NCI-H2171 (cell line): ENCODE results near the gene RNGTT.

ENCODE experiments used
- DNase-seq: peaks from one replicate; lab custom pipeline; 2025; lab: John Stamatoyannopoulos, UW

The RNGTT gene

DNA sequence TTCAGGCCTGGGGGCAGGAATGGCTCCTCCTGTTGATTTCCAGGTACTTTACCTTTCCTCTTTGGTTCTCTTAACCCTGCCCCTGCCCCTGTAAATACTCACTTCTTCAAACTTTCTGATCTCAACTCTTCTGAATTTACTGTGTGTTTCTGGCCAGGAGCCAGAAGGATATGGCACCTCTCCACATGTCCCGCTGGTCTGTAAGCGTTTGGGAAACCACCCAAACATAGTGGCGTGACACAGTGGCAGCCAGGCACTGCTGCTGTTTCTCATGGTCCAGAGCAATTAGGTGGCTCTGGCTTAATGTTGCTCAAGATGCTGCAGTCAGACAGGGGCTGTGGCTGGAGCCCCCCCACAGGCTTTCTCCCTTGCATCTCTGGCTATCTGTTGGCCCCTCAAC lies 374.5 kb downstream of the RNGTT start:
- no peak for DNase-seq

GRCh38 chr6:88587150-88587520 lies 376.3 kb downstream of the RNGTT start:
- no peak for DNase-seq

DNA sequence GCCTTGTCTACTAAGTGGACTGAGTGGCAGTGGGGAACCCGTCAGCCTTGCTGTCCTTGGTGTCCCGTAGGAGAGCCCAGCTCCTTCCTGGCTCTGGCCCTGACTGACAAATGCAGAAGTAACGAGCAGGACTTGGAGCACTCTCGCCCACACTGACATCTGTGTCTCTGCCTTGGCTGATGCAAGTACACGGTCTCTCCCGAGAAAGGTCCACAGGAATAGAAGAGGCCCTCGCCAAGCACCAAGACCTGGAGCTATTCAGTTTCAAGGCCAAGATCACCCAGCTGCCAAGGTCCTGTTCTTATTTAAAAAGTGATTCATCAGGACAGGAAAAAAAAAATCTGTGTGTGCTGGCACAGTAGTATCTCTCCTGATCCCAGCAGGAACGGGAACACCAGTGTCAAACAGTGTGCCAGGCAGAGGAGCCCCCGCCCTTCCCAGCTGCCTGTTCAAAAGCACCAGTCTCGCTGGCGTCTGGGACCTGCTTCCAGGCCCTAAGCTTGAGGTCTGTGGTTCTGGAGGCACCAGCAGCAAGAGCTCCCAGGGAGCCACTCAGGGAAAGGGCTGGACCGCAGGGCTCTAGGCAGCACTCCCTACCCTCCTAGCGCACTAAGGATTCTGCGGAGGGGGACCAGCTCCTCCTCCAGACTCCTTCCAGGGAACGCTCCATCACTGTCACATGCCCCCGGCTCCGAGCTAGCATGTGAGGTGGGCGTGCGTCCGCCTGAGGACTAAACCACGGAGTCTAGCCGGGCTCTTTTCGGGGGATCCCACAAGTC lies 376.9 kb downstream of the RNGTT start:
- no peak for DNase-seq

GRCh38 chr6:88585276-88585692 lies 378.1 kb downstream of the RNGTT start:
- no peak for DNase-seq

DNA sequence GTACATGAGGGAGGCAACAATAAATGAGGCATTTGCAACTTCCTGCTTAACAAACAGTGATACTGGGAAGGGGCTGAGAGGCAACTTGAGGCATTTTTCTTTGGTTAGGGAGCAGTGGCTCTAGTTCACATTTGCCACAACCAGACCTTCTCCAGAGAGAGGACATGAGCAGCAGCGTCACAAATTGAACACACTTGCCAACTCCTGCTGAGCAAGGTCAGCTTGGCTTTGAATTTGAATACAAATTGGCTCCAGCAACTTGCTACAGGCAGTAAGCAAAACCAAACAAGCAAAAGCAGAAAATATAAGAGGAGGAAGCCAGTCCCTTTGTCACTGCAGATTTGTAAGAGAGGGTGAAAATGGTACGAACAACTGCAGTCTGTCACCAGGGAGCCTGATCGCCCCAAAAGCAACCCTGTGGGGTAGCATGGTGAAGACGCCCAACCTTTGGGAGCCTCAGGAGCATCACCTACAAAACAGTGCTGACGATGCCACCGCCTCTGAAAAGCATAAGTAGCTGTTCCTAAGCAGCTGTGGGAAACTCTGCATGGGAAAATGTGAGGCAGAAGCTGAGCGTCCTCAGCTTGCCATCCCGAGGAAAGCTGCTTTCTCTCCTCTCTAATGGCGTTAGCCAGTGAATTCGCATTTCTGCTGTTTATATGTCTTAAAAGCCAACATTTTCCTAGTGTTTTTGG lies 378.7 kb downstream of the RNGTT start:
- DNase-seq = no peak

DNA sequence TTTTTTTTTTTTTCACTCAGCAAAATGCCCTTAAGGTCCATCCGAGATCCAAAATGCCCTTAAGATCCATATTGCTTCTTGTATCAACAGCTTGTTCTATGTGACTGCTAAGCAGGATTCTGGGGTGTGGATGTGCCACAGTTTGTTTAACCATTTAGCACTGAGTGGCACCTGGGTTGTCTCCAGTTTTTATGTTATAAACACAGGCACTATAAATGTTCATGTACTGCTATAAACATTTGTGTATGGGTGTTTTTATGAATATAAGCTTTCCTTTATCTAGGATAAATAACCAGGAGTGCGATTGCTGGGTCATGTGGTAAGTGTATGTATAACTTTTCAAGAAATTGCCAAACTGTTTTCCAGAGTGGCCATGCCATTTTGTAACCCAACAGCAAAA lies 386.0 kb downstream of the RNGTT start:
- DNase-seq = no peak

DNA sequence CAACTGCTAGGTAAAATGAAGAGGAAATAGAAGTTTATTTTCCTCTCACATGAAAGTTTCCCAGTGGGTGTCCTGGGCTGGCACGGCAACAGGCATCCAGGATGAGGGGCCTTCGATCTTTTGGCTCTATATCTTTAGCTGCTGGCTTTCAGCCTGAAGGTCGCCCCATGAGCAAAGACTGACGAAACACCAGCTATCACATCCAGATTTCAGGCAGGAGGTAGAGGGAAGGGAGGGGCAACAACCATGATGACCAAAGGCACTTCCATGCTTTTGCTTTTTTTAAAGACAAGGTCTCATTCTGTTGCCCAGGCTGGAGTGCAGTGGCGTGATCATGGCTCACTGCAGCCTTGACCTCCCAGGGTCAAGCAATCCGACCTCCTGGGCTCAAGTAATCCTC lies 387.9 kb downstream of the RNGTT start:
- DNase-seq = no peak

DNA sequence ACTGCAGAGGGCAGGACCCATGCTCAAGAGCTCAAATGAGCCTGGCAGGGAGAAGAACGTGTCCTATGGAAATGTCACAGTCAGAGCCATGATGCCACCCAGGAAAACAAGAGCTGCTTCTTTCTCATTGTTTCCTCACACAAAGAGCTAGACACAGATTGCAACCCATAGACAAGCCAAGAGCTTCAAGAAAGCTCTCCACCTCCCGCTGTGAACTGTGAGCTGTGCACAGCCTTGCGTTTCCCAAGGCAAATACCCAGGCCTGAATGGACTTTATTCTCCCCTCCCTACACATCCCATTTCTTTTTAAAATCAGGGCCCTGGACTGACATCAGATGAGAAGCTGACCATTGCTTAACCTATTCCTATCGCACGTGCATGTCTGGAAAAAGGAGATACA lies 388.8 kb downstream of the RNGTT start:
- no peak for DNase-seq

- DNase-seq = no peak
Observed at GRCh38 chr6:88574031-88574430, 389.4 kb downstream of the RNGTT start.

DNA sequence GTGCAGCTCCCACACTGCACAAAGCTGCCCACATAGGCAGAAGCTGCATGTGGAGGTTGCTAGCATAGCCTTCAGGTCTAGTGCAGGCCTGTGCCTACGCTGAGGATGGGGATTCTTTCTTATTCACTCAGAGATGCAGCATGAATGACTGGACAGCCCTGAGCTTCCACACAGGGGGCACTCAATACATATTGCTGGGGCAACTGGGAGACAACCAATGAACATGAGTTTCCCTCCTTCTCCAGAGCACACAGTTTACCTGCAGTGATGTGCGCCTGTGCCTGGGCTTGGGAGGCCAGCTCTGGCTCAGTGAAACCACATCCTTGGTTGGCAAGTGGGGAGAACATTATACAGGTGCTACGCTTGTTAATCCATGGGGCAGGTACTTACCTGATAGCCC lies 389.9 kb downstream of the RNGTT start:
- no peak for DNase-seq

DNA sequence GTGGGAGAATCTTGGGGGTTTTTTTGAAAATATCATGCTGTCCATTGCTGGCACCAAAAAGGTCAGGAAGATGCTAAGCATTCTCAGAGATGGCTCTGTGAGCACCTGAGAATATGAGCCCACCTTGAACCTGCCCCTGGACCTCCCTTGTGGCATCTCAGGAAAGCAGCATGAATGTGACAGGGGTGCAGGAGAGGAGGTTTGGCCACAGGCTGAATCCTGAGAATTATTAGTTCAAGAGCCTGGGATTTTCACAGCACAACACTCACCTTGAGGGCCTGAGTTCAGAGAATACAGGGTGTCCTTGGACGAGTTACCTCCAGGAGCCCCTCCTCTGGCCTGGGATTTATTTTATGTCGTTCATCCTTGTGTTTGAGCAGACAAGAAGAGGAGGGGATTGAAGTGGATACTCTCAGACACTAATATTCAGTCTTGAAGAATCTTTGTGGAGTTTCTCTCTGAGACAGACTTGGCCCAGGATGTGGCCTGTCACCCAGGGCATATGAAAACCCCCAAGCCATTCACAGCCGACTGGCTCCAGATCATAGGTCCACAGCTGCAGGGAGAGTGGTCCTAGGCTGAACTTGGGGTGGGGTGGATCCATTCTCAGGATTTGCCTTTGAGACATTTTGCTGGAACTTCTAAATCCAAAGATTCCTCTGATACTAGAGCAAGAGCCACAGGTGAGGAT lies 390.8 kb downstream of the RNGTT start:
- DNase-seq = no peak

DNA sequence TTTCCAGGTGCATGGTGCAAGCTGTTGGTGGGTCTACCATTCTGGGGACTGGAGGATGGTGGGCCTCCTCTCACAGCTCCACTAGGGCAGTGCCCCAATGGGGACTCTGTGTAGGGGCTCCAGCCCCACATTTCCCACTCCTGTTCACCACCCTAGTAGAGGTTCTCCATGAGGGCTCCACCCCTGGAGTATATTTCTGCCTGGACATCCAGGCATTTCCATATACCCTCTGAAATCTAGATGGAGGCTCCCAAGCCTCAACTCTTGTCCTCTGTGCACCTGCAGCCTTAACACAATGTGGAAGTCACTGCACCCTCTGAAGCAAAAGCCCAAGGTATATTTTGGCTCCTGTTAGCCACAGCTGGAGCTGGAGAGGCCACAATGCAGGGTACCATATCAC lies 393.5 kb downstream of the RNGTT start:
- no peak for DNase-seq

- DNase-seq = no peak
Observed at GRCh38 chr6:88567696-88568095, 395.7 kb downstream of the RNGTT start.

GRCh38 chr6:88566746-88567534 lies 396.5 kb downstream of the RNGTT start:
- no peak for DNase-seq

- DNase-seq = no peak
Observed at GRCh38 chr6:88565836-88566235, 397.6 kb downstream of the RNGTT start.

GRCh38 chr6:88565409-88565811 lies 398.0 kb downstream of the RNGTT start:
- DNase-seq = no peak

- DNase-seq = no peak
Observed at GRCh38 chr6:88563277-88563625, 400.2 kb downstream of the RNGTT start.

DNA sequence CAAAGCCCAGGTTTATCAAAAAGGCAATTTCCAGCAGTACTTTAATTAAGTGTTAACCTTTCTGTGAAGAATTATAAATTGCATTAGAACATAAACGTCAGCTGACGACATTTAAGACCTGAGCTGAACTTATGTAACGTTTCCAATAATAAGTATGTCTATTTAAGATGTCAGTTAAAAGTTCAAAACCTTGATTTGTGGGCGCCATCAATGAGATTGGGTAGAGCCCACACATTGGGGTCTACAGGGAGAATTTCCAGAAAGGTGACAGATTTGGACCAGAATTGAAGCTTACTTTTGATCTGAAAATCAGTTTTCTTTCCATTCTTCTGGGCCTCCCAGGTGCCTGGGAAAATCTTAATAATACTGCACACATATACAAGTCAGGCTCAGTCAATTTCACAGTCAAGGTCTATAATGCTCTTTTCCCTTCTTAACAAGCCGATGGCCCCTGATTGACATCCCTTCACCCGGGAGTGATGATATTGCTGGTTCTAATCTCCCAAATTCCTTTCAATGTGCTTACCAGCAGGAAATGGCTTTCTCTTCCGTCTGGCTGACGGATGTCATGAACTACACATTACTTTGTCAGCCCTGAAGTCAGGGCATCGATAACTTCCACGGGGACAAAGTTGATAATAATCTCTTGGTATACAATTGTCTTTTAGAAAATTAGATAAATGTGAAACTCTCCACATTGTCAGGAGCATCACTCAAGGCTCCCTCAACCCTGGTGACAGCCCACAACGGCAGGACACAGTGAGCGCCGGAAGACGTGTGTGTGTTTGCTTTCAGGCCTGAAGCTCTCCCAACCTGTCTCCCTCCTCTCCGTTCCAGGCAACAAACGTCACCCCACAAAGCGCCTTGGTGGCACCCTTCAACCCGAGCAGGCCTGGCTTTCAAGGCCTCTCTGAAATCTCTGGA lies 400.8 kb downstream of the RNGTT start:
- DNase-seq = no peak

GRCh38 chr6:88561954-88562315 lies 401.5 kb downstream of the RNGTT start:
- no peak for DNase-seq

- no peak for DNase-seq
Observed at GRCh38 chr6:88561034-88561953, 402.1 kb downstream of the RNGTT start.
